ENCODE measurements around the gene C20orf96. TPM values are rescaled to one million over a fixed set of nuclear protein-coding genes. Genes with fewer than 3 reads are reported as not detected.
"Not testable (repeated sequence)": the region's sequence is repeated elsewhere in the genome, so short reads cannot be mapped to it uniquely, and the experiment has no call there.

The C20orf96 gene
- total RNA-seq, 2 donors from 2014 or later = 4.3 to 4.5 TPM

DNA sequence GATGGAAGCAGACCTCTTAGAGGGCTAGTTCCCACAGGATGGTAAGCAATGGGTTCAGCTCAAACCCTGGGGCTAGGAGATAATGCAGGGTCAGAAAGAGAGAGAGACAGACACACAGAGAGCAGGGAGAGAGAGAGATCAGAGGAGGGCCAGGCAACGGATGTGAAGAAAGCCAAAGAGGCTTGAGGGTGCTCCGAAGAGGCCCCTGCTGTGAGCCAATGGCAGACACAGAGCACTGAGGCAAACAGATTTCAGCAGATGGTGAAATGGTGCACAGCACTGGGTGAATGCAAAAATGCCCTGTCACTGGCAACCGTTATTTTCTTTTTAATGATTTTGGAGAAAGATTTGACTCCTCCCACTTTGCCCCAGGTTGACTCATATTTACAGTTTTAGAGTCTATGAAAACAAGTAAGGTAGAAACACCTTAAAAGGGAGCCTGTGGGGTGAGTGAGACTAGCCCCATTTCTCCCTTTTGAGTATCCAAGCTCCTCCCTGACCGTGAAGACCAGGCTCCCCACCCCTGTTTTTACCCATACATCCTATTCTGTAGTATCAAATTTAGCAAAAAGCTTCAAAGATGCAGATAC, 32.2 kb downstream of the C20orf96 start:
- DNase-seq (ENCODE audit: low spot score) = no peak
- intact Hi-C loops (cut with DNase I) = no loop called here

- intact Hi-C loops (cut with DNase I) = no loop called here
Measured at GRCh38 chr20:257419-257818, 33.1 kb downstream of the C20orf96 start, which contains the start of gene DEFB132. Gene DEFB132 (plus strand): TSS chr20:257724. CDS start chr20:257779, 55 bp downstream.

GRCh38 chr20:253447-253846, 37.1 kb downstream of the C20orf96 start:
- DNase-seq (ENCODE audit: low spot score); intact Hi-C loops (cut with DNase I): not testable (repeated sequence)

More at GRCh38 chr20:257419-257818, 33.1 kb downstream of the C20orf96 start, which contains the start of gene DEFB132:
- DNase-seq (ENCODE audit: low spot score) = no peak

- no peak for DNase-seq (ENCODE audit: low spot score)
- intact Hi-C loops (cut with DNase I) = no loop called here
Measured at GRCh38 chr20:252801-253200, 37.7 kb downstream of the C20orf96 start.

DNA sequence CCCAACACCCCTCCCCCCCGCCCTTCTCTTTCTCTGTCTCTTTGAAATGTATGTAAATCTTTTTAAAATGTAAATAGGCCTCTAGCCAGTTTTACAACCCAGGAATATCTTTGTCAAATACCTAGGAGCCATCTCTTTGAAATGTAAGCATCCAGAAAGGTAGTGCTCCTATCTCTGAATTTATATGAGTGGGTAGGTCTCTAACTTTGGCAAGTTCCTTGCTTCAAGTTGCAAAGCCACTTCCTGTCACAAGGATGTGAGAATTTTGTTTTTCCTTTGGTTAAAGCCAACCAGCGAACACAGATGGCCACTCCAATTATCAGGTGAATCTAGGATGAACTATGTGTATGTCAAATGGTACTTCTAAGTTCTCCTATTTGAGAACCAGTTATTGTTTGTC, 39.2 kb downstream of the C20orf96 start:
- DNase-seq (ENCODE audit: low spot score) = no peak
- intact Hi-C loops (cut with DNase I) = no loop called here

DNA sequence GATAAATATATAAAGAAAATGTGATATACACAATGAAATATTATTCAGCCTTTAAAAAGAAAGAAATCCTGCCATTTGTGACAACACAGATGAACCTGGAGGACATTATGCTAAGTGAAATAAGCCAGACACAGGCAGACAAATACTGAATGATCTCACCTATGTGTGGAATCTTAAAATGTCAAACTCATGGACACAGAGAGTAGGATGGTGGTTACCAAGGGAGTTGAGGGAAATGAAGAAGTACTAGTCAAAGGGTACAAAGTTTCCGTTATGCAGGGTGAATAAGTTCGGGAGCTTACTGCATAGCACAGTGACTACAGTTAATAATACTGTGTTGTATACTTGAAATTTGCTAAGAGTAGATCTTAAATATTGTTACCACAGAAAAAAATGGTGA, 47.6 kb downstream of the C20orf96 start:
- intact Hi-C loops (cut with DNase I) = no loop called here
- DNase-seq (ENCODE audit: low spot score) = no peak

DNA sequence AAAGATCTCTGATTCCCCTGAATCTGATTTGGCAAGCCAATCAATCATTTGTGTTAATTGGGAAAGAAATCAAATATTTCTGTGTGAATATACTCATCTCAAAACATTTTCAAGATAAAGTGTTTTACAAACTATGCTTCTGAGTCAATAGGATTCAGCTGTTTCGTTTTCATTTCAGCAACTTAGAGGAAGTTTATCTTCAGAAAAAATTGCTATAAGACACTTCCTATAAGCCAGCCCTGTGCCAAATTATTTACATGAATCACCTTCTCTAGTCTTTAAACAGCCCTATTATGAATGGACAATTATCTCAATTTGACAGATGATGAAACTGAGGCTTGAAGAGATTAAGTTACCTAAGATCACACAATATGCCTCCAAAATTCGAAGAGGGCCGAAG, 52.6 kb downstream of the C20orf96 start:
- intact Hi-C loops (cut with DNase I) = no loop called here

DNA sequence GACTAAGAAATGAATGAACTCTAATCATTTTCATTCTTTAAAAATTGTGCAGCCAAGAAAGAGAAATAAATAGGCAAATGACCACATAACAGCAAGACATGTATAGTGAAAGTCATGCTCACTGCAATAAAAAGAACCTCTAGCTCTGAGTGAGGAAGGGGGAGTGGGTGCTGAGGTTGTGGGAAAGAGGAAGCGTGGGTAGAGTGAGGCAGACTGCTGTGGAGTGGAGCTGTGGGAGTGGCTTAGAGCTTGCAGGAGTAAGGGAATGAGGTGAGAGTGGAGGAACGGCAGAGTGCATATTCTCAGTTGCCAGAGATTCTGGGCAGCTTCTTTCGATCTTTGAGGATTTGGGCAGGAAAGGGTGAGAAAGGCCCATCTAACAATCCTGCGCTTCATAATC, 53.1 kb downstream of the C20orf96 start:
- intact Hi-C loops (cut with DNase I) = no loop called here
- no peak for DNase-seq (ENCODE audit: low spot score)

More for the DNA sequence above, 52.6 kb downstream of the C20orf96 start:
- no peak for DNase-seq (ENCODE audit: low spot score)

- no peak for DNase-seq (ENCODE audit: low spot score)
- intact Hi-C loops (cut with DNase I) = no loop called here
Measured at GRCh38 chr20:235891-236290, 54.7 kb downstream of the C20orf96 start.

GRCh38 chr20:227439-228105, 63.0 kb downstream of the C20orf96 start:
- DNase-seq (ENCODE audit: low spot score) = no peak

DNA sequence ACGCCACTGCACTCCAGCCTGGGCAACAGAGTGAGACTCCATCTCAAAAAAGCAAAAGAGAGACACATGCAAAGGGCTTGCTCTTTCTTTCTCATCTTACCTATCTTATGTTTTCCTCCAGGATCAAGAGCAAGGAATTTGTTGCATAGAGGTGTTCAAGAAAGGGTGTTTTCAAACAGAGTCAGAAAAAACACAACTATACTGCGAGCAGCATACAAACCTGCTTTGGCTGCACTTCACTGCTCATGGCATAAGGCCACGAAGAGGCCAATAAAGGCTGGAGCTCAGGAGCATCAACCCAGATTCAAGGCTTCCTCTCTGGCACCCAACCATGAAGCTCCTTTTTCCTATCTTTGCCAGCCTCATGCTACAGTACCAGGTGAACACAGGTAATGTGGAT, 63.6 kb downstream of the C20orf96 start, which contains the start of gene DEFB129:
TSS of gene DEFB129 (plus strand) at position 301 of the 400 bp plus-strand sequence. CDS start at position 332, 31 bp downstream.
- intact Hi-C loops (cut with DNase I) = no loop called here
- no peak for DNase-seq (ENCODE audit: low spot score)

More at GRCh38 chr20:227439-228105, 63.0 kb downstream of the C20orf96 start:
- intact Hi-C loops (cut with DNase I) = no loop called here

- DNase-seq (ENCODE audit: low spot score); intact Hi-C loops (cut with DNase I): not testable (repeated sequence)
Measured at GRCh38 chr20:225879-226278, 64.7 kb downstream of the C20orf96 start.

DNA sequence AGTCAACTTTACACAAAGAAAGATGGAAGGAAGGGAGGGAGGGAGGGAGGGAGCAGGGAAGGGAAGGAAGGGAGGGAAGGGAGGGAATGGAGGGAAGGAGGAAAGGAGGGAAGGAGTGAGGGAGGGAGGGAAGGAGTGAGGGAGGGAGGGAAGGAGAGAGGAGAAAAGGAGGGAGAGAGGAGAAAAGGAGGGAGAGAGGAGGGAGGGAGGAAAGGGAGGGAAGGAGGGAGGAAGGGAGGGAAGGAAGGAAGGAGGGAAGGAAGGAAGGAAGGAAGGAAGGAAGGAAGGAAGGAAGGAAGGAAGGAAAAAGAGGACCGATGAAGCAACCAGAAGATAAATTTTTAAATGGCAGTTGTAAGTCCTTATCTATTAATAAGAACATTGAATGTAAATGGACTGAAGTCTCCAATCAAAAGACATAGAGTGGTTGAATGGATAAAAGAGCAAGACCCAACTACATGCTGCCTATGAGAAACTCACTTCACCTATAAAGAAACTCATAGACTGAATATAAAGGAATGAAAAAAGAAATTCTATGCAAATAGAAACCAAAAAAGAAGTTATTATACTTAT, 69.2 kb downstream of the C20orf96 start:
- intact Hi-C loops (cut with DNase I) = no loop called here

More for the DNA sequence above, 69.2 kb downstream of the C20orf96 start:
- DNase-seq (ENCODE audit: low spot score) = no peak

Other genes starting within 250 kb of the C20orf96 start
- gene DEFB125, start 203.1 kb downstream of the C20orf96 start, total RNA-seq = not detected
- gene DEFB126, start 148.2 kb downstream of the C20orf96 start, total RNA-seq = not detected
- not detected for gene DEFB127, start 133.3 kb downstream of the C20orf96 start, total RNA-seq
- gene DEFB128, start 101.0 kb downstream of the C20orf96 start, total RNA-seq = not detected
- not detected for gene DEFB129, start 63.5 kb downstream of the C20orf96 start, total RNA-seq
- gene DEFB132, start 33.0 kb downstream of the C20orf96 start, total RNA-seq = not detected
- gene ZCCHC3, start 6.8 kb upstream of the C20orf96 start, total RNA-seq = 10 to 100 TPM; 10.1 to 10.9 TPM
- gene SOX12, start 34.8 kb upstream of the C20orf96 start, total RNA-seq = 1 to 10 TPM; 6.6 to 9.5 TPM
- 10 to 100 TPM; 44.2 to 51.0 TPM for gene NRSN2, start 56.4 kb upstream of the C20orf96 start, total RNA-seq
- gene TRIB3, start 90.0 kb upstream of the C20orf96 start, total RNA-seq = 10 to 100 TPM in 1 of 2 donors, 1 to 10 TPM in 1; 7.8 to 12.6 TPM
- gene RBCK1, start 117.5 kb upstream of the C20orf96 start, total RNA-seq = 10 to 100 TPM; 46.7 to 54.4 TPM
- 10 to 100 TPM; 28.7 to 33.0 TPM for gene TBC1D20, start 171.8 kb upstream of the C20orf96 start, total RNA-seq